GM12878 (cell line): ENCODE results near the gene METTL1. TPM values are rescaled to one million over a fixed set of nuclear protein-coding genes. Genes with fewer than 3 reads are reported as not detected.
A peak's percentile ranks its signal among the peaks of the same experiment; 100 is the strongest.
"Not testable (repeated sequence)": the region's sequence is repeated elsewhere in the genome, so short reads cannot be mapped to it uniquely, and the experiment has no call there.

Source experiments
- ATAC-seq: fragments of 200-7000 bp; cut with Tn5 transposase; 3 replicates; pipeline ENCODE4 v1.9.1; 2020; ENCODE audit warnings: mild to moderate bottlenecking, moderate library complexity
- BruUV-seq: library from RNA; stranded (reverse); fragments of 400-500 nt; replicated peaks from 2 replicates; lab custom pipeline; 2021; lab: Mats Ljungman, UMichigan
- CTCF ChIA-PET: fragments of 300-600 bp; sonication (Branson Sonifier 250); formaldehyde crosslinking; extraction: SDS; loops from one replicate; lab custom pipeline; 2021; ENCODE audit warnings: inconsistent platforms; lab: Yijun Ruan, JAX
- POLR2A ChIA-PET: fragments of 350-600 bp; formaldehyde crosslinking; extraction: SDS; loops from one replicate; lab custom pipeline; 2021; ENCODE audit warnings: inconsistent platforms; lab: Charles Lee
- RAD21 ChIA-PET: fragments of 300-600 bp; sonication (Branson Sonifier 250); formaldehyde crosslinking; loops from one replicate; lab custom pipeline; 2023; ENCODE audit warnings: antibody characterized with exemption; ENCODE audit not compliant: unreplicated experiment; lab: Charles Lee
- SMC1A ChIA-PET: fragments of 300-600 bp; sonication (Branson Sonifier 250); formaldehyde crosslinking; loops from one replicate; lab custom pipeline; 2023; ENCODE audit not compliant: unreplicated experiment, uncharacterized antibody; lab: Charles Lee
- DNase-seq: peaks from one replicate; pipeline ENCODE4 v3.0.0-alpha.2; 2011; ENCODE audit warnings: low read depth, low spot score
- FAIRE-seq: peaks from 3 replicates; lab custom pipeline; 2011; peaks lifted over from hg19 to GRCh38; lab: Jason Lieb, UNC
- H2AFZ ChIP-seq: 2 replicates; pipeline ENCODE4 v1.6.0; 2011; ENCODE audit warnings: low read depth, low read length, control low read depth; ENCODE audit not compliant: control insufficient read depth
- H3K27ac ChIP-seq: 2 replicates; pipeline ENCODE4 v1.5.1; 2011; ENCODE audit warnings: control low read depth; ENCODE audit not compliant: control insufficient read depth, insufficient read depth
- H3K27me3 ChIP-seq, 2 experiments: replicated peaks in 1 of 2; 2 replicates each; pipeline versions ENCODE4 v1.6.0 to v1.6.1; 2011; ENCODE audit warnings: low read length in 1 of 2; ENCODE audit not compliant: control insufficient read depth in 2 of 2, insufficient read depth in 2 of 2
- H3K36me3 ChIP-seq, 2 experiments: 2 replicates each; pipeline ENCODE4 v1.5.1; 2011; ENCODE audit warnings: low read length in 1 of 2; ENCODE audit not compliant: control insufficient read depth in 2 of 2, insufficient read depth in 2 of 2
- H3K4me1 ChIP-seq: 2 replicates; pipeline ENCODE4 v1.6.1; 2011; ENCODE audit warnings: mild to moderate bottlenecking, low read length, moderate library complexity, mixed read lengths; ENCODE audit not compliant: control insufficient read depth, insufficient read depth
- H3K4me2 ChIP-seq: 2 replicates; pipeline ENCODE4 v1.6.0; 2011; ENCODE audit warnings: control low read depth; ENCODE audit not compliant: control insufficient read depth, insufficient read depth
- H3K4me3 ChIP-seq: fragments of 200-600 bp; sonication (generic); 2 replicates; pipeline ENCODE4 v1.5.1; 2016
- H3K79me2 ChIP-seq: 2 replicates; pipeline ENCODE4 v1.6.0; 2011; ENCODE audit warnings: low read length; ENCODE audit not compliant: control insufficient read depth, insufficient read depth
- H3K9ac ChIP-seq: 2 replicates; pipeline ENCODE4 v1.8.0; 2011; ENCODE audit warnings: low read length, control low read depth, mixed read lengths; ENCODE audit not compliant: control insufficient read depth, insufficient read depth
- H3K9me3 ChIP-seq: replicated peaks from 3 replicates; pipeline ENCODE4 v1.5.1; 2011; ENCODE audit warnings: mild to moderate bottlenecking, low read length; ENCODE audit not compliant: control insufficient read depth, insufficient read depth
- H4K20me1 ChIP-seq: 2 replicates; pipeline ENCODE4 v1.6.0; 2011; ENCODE audit not compliant: control insufficient read depth, insufficient read depth
- JUND ChIP-seq: IDR thresholded peaks from 2 replicates; pipeline ENCODE4 v1.6.1; 2012; ENCODE audit warnings: low read depth, mild to moderate bottlenecking, low read length, improper control_type of control experiment, moderate library complexity
- PML ChIP-seq: IDR thresholded peaks from 2 replicates; pipeline ENCODE4 v1.6.1; 2012; ENCODE audit warnings: low read length, inconsistent platforms
- POLR2A ChIP-seq: IDR thresholded peaks from 2 replicates; pipeline ENCODE4 v1.6.1; 2011; ENCODE audit warnings: low read depth, mild to moderate bottlenecking, low read length
- RELA ChIP-seq: fragments of 450-650 bp; IDR thresholded peaks from 2 replicates; pipeline ENCODE4 v1.8.0; 2014; ENCODE audit warnings: borderline replicate concordance; ENCODE audit not compliant: partially characterized antibody
- WGBS: methylation state at CpG from one replicate; pipeline ENCODE4 v1.1.6; 2016; ENCODE audit warnings: low lambda C conversion rate; ENCODE audit not compliant: insufficient replicate concordance, insufficient coverage; ENCODE audit errors: missing lambda C conversion rate; 5-methylcytosine and 5-hydroxymethylcytosine counted together
- in situ Hi-C: fragments of 300-500 bp; cut with MboI; formaldehyde crosslinking; loops from 9 replicates; pipeline ENCODE4 v1.14.3; 2018; ENCODE audit warnings: mixed read lengths
- intact Hi-C: fragments of 100-400 bp; cut with micrococcal nuclease; formaldehyde crosslinking; loops from one replicate; pipeline ENCODE4 v1.14.2; 2022; ENCODE audit not compliant: unreplicated experiment
- polyA plus RNA-seq, 11 experiments: library from polyadenylated mRNA; depleted of rRNA in 4 of 11; unstranded in 6 of 11; stranded (reverse) in 5 of 11; fragments of >200 nt; fragmentation: Nextera tagmentation in 4 of 11; fragmentation: Illumina TruSeq in 1 of 11; extraction: Ambion mirVana in 4 of 11; extraction: Trizol in 1 of 11; gene quantifications; 1 replicate in 1 of 11; 2 replicates in 10 of 11; pipeline versions ENCODE4 v1.2.1 to v1.2.3, GENCODE V29; 2011 to 2016; ENCODE audit warnings: inconsistent platforms in 2 of 11, missing spikeins in 2 of 11, low read depth in 1 of 11
- total RNA-seq, 4 experiments: library from RNA; depleted of rRNA in 3 of 4; stranded (reverse); fragments of >200 nt in 3 of 4; fragmentation: Illumina TruSeq in 1 of 4; extraction: Trizol in 1 of 4; gene quantifications; 2 replicates each; pipeline versions ENCODE4 v1.2.1 to v1.2.3, GENCODE V29; 2013 to 2021

Gene METTL1
- total and polyA plus RNA-seq, 10 of the 15 experiments (the other 5 are each of a cell fraction or from before 2014, with no cell fraction given): 11.3 to 44.3 (median 30.6) TPM

GRCh38 chr12:57771873-57772428 lies at the start of gene METTL1 (continued):
- TF ChIP-seq RELA: peak; percentile 38
- peak; percentile 91; the same call in 1 of the 2 replicates for TF ChIP-seq PML
- no peak for TF ChIP-seq JUND

- H3K27me3 ChIP-seq, SMC1A ChIA-PET, BruUV-seq, H3K4me2 ChIP-seq, DNase-seq, FAIRE-seq, H3K4me1 ChIP-seq, in situ Hi-C loops: not testable (repeated sequence)
- WGBS: 85% methylated on average over 5 of the region's 5 CpGs
- 0 out of 2 replicates have a peak, but pooled peaks have one; percentile 3 for TF ChIP-seq POLR2A
- TF ChIP-seq, all 136 proteins: peak for 1; not testable (repeated sequence) for 135
- H4K20me1 ChIP-seq, H3K9ac ChIP-seq, H3K4me3 ChIP-seq, H2AFZ ChIP-seq, H3K27ac ChIP-seq, intact Hi-C loops, H3K9me3 ChIP-seq, ATAC-seq, CTCF ChIA-PET, H3K79me2 ChIP-seq, RAD21 ChIA-PET, POLR2A ChIA-PET: not testable (repeated sequence)
- H3K36me3 ChIP-seq: peaks cover 17 to 31% of the 10 kb centered on the region in 2 experiments
These were observed 49.1 kb upstream of the METTL1 start for GRCh38 chr12:57821015-57821414.

GRCh38 chr12:57820119-57820518 lies 48.2 kb upstream of the METTL1 start:
- H3K27ac ChIP-seq, H3K9ac ChIP-seq, H3K9me3 ChIP-seq, H3K4me2 ChIP-seq, H3K4me3 ChIP-seq, BruUV-seq, ATAC-seq, CTCF ChIA-PET, FAIRE-seq, H3K27me3 ChIP-seq, RAD21 ChIA-PET, DNase-seq, intact Hi-C loops, H3K79me2 ChIP-seq, H2AFZ ChIP-seq, H4K20me1 ChIP-seq, in situ Hi-C loops, H3K4me1 ChIP-seq, POLR2A ChIA-PET, SMC1A ChIA-PET: not testable (repeated sequence)
- H3K36me3 ChIP-seq: peaks cover 17 to 28% of the 10 kb centered on the region in 2 experiments; a peak in 3 of 4 replicates
- WGBS: 95% methylated on average over 8 of the region's 8 CpGs

- H3K27ac ChIP-seq, H3K79me2 ChIP-seq, FAIRE-seq, H3K4me2 ChIP-seq, H2AFZ ChIP-seq, intact Hi-C loops, H3K4me3 ChIP-seq, in situ Hi-C loops, H4K20me1 ChIP-seq, H3K9ac ChIP-seq, H3K9me3 ChIP-seq, H3K27me3 ChIP-seq, H3K4me1 ChIP-seq, DNase-seq, BruUV-seq, ATAC-seq: not testable (repeated sequence)
- ChIA-PET CTCF (interaction anchor here (0.9 to 2.6 kb wide), 4 partner anchors 15 to 87 kb away, joined by 3 to 5 read pairs (median 4); no protein-coding TSS in a partner anchor), RAD21 (interaction anchor here (1.0 kb wide), 1 partner anchor 14 kb away, joined by 3 read pairs; no protein-coding TSS in a partner anchor), SMC1A (interaction anchor here (1.0 kb wide), 1 partner anchor 14 kb away, joined by 4 read pairs; no protein-coding TSS in a partner anchor), POLR2A (interaction anchor here (1.5 kb wide), 1 partner anchor 14 kb away, joined by 3 read pairs; no protein-coding TSS in a partner anchor)
- WGBS: 76% methylated on average over 3 of the region's 3 CpGs
- peaks cover 8 to 11% of the 10 kb centered on the region in 2 experiments; a peak in 3 of 4 replicates for H3K36me3 ChIP-seq
These were observed 46.1 kb upstream of the METTL1 start for GRCh38 chr12:57817990-57818331.
